Measurements from ENCODE around the gene CS. TPM values are rescaled to one million over a fixed set of nuclear protein-coding genes. Genes with fewer than 3 reads are reported as not detected.

Gene CS
- 62.9 and 99.7 TPM in 2 replicates for total RNA-seq

DNA sequence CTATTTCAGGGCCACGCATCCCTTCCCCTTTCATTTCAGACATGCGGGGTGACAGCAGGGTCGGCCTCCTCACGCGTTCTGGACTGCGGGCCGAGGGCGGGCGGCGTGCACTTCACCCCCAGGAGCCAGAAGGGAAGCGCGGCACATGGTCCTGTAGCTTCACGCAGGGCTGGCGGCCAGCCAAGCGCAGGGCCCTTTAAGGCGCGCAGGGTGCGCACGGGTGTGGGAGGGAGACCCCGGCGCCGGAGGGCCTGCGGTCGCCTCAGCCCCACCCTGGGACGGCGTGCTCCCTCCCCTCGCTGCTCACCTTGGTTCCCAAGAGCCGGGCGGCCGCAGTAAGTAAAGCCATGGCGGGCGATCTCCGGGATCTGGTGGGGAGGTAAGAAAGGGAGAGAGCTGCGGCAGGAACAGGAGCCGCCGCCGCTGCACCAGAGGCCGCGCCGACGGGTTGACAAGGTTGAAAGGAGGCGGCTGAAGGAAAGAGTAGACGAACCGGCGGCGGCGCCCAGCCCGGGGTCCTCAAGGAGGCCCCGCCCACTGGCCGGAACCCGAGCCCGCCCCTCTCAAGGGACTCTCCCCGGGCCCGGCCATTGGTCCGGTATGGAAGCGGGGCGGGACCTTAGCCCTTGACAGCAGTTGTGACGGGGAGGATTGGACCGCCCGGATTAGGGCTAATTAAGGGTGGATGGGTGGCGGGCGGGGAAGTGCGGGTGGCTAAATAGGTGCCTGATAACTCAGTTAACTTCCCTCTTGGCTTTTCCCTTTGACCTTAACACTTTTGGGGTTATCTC lies at the start of gene CS:
Gene CS (minus strand): TSS at position 478 of the 791 bp plus-strand sequence. CDS start 129 bp downstream, at position 349.

DNA sequence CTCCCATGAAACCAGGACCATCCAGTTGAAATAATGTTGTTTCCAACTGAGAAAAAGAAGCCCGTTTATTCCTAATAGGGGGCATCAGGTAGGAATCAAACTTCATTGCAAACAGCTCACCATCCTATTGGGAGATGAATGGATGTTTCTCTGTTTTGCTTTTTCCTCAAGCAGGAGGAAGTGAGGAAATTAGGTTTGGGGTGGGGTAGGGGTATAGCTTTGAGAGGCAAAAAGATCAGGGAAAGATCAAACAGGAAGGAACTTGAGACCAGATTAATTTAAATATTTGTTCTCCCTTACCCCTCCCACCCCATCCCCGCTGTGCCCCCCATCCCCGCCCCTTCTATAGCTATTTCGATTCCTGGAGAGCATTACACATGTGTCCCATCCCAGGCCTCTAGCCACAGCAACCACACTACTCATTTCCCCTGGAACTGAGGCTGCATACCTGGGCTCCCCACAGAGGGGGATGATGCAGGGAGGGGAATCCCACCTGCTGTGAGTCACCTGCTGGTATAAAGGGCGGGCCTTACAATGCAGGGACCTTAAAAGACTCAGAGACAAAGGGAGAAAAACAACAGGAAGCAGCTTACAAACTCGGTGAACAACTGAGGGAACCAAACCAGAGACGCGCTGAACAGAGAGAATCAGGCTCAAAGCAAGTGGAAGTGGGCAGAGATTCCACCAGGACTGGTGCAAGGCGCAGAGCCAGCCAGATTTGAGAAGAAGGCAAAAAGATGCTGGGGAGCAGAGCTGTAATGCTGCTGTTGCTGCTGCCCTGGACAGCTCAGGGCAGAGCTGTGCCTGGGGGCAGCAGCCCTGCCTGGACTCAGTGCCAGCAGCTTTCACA lies 38.4 kb upstream of the CS start, which contains the start of gene IL23A:
Gene IL23A (plus strand): TSS at position 577 of the 850 bp plus-strand sequence. CDS start 161 bp downstream, at position 738.

DNA sequence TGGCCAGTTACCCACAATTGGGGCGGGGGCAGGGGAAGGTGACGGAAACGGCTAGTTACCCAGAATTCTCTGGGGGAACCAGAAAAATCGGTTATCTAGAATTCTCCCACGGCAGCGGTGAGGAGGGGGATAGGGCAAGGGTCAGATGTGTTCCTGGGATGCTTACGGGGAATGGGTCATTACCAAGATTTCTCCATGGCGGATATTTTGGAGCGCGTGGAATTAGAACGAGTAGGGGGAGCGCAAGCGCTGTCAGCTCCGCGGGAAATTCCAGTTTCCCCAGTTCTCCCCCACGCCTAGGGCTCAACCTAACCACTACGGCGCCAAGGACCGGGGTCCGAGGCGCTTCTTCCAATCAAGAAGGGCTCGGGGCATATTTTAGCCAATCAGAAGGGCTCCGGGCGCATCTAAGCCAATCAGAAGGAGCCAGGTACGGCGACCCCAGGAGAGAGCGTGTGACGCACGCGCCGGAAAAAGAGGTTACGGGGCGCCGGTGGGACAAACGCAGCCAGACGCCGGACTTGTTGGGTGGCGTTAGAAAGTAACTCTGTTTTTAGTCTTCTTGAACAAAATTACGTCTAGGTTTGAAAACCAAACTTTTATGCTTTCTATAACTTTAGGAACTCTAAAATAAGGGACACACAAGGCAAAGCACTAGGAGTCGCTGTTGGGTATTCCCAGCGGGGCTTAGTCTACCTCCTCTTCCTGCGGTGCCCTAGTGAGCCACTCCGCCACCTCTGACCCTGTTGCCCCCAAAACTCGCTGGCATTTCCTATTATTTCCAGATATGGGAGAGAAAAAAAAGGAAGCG lies 33.8 kb upstream of the CS start, which contains the start of gene PAN2:
Gene PAN2 (minus strand): TSS at position 322 of the 811 bp plus-strand sequence. CDS start 906 bp downstream, outside the sequence.

DNA sequence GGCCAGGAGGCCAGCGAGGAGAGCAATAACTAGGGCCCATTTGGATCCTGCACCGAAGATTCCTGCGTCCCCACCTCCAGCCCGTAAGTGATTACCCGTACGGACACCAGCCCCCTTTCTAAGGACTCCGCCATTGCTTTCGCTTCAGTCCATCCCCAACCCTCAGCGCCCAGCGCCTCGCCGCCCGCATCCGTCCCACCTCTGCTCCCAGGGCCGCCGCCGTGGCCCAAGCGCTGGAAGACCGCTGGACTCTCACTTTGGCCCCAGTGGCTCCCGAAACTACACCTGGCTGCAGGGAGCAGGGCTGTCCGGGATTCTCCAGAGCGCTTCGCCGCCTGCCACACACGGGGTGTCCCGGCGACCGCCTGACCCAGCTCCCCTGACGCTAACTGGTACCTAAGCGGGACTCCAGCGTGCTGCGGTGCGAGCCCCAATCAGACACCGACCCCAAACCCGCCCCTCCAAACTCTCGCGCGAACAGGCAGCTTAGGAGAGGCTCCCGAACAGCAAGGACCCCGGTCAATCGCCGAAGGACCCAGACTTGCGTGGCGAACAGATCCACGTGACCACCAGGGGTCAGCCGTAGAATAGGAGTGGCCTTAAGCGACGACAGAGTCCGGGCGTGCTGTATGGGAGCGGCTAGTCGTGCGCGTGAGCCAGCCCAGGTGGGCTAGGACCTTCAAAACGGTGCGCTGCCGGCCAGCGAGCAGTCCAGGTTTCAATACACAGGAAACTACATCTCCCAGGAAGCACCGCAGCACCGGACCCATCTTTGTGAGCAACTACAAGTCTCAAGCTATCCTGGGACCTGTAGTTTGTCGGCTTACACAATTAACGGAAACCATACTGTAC lies 15.7 kb upstream of the CS start, which contains the start of gene CNPY2:
Gene CNPY2 (minus strand): TSS at position 367 of the 852 bp plus-strand sequence. CDS start 771 bp downstream, outside the sequence.

DNA sequence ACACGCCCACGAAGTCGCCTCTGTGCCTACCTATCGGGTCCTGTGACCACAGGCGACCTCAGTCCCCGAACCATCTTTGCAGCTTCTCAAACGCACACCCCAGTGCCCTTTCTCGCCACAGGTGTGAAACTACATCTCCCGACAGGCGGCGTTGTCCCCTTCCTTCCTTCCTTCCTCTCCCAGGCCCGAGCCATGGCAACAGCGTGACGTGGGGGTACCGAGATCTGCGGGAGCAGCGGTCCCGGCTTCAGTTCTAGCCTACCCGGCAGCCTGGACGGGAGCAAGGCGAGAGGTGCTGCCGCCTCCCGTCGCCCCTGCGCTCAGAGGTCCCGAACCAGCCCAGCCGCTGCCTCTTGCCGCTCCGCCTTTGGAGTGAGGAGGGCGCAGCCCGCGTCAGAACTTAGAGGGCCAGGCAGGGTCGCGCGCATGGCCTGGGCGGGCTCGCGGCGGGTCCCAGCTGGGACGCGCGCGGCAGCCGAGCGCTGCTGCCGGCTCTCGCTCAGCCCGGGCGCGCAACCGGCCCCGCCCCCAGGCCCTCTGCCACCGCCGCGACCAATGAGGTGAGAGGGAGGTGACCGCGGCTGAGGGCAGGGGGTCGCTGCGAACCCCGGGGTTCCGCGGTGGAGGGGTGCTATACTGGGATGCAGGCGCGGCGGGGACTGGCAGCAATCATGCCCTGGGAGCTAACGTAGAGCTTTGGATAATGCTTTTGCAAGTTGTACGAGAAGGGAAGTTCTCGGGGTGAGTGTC lies 33.3 kb downstream of the CS start, which contains the start of gene COQ10A:
Gene COQ10A (plus strand): TSS at position 250 of the 750 bp plus-strand sequence. CDS start 177 bp downstream, at position 427.

DNA sequence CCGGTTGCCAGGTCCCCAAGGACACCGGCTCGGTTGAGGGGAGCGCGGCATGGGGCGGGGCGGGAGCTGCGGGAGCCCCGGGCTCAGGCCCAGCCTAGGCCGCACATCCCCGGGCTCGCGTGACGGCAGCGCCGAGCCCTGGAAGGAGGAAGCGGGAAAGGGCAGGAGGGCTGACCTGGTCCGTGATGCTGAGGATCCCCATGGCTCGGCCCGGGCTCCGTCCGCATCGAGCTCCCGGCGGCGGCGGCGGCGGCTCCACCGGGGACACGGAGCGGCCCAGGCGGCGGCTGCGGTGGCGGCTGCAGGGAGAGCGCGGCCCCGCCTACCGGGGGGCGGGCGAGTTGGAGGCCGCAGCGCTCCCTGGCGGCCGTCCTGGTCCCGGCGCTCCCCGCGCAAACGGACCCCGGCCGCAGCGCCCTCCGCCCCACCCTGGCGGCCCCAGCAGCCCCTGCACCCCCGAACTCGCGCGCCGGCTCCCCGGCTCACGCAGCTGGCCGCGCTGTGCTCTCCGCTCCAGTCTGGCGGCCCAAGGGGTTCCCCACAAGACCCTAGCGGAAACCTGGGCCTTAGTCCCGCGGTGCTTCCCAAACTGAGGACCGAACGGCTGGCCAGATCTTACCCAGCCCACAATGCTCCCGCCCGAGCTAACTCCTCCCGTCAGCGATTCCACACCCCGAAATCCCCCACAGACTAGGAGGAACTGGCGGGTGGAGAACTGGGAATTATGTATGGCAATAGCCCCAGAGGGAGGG lies 41.9 kb downstream of the CS start, which contains the start of gene ANKRD52:
Gene ANKRD52 (minus strand): TSS at position 317 of the 752 bp plus-strand sequence. CDS start 115 bp downstream, at position 202.

DNA sequence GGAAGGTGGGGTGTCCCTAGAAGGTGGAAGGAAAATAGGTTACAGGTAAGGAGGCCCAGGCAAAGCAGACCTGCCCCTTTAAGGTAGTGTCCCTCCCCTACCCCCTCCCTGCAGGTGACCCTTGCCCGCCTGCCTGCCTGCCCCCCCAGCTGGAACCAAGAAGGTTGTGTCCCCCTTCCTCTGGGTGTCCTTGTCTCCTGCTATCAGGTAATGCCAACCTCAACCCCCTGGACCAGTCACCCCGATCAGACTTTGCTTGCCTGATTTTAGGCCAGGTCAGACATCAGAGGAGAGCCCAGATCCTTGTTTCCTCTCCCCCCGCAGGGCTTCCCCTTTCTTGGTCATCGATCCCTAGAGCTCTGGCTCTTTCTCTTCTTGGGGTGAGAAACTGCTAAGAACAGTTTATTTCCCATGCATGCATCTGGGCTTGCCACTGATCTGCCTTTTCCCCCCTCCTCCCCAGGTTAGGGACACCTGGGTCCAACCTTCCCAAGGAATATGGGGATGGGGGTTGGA lies 70.2 kb downstream of the CS start, which contains the start of gene SLC39A5:
Gene SLC39A5 (plus strand): TSS at position 136 of the 516 bp plus-strand sequence. CDS start 1,224 bp downstream, outside the sequence.

DNA sequence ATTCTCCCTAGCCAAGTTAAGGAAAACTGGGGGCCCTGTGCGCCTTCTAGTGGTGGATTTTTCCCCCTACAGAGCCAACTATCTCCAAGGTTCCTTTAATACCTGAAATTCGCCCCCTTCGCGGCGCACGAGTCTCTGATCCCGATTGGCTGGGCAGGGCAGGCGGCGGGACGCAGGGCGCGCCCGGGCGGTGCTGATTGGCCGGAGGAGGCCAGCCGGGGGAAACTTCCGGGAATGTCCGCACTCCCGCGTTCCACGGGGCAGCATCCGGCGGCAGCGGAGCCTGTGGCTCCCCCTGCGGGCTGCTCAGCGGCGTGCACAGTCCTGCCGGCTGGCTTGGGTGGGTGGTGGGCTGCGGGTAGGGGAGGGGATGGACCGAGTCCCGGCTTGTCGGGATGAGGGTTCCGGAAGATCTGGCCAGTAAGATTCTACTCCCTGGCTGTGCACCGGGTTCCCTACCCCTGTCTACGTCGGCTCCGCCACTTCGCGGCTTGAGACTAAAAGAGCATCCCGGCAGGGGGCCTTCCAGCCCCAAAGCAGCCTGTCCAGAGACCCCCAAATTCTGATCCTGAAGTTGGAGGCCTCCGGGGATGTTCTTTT lies 75.9 kb downstream of the CS start, which contains the start of gene NABP2:
Gene NABP2 (plus strand): TSS at position 241 of the 600 bp plus-strand sequence. CDS start 515 bp downstream, outside the sequence.

DNA sequence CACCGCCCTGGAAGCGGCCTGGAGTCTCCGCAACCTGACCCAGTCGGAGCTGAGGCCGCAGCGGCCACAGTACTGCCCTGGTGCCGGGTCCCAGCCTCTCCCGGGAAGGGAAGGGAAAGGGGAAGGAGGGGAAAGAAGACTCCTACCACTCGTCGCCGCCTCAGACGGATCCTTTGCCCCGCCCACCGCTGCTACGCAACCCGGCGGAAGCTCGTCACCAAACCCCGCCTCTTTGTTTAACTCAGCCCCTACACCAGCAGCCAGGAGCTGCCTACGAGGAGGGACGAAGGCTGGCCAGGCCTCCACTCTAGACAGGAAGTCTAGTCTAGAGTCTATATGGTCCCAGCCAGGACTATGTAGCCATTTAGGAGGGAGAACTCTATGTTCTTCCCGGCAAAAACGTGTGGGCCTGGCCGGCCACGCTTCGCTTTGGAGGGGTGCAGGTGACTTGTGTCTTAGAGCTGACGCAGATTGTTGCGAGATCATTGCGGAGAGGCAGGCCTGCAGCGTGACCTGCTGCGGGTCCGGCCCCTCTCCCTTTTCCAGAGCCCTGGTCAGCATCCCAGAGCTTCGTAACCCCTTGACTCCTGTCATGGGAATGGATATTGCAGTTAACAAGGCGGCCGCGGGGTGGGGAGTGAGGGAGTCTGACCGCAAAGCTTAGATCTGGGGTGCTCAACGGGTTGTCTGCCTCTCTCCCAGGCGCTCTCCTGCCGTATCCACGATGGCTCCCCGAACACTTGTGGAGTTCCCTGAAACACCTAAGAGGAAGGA lies 78.2 kb downstream of the CS start, which contains the start of gene RNF41:
Gene RNF41 (minus strand): TSS at position 166 of the 774 bp plus-strand sequence. CDS start 7,875 bp downstream, outside the sequence.

Other genes with a start within 250 kb of the CS start
- 0.38 and 0.56 TPM in 2 replicates for gene ERBB3, start 220.2 kb downstream of the CS start, total RNA-seq
- gene PA2G4, start 195.8 kb downstream of the CS start, total RNA-seq = 84.0 and 204 TPM in 2 replicates
- 2,066 and 2,753 TPM in 2 replicates for gene RPL41, start 183.7 kb downstream of the CS start, total RNA-seq
- gene ZC3H10, start 182.1 kb downstream of the CS start, total RNA-seq = 4.0 and 5.6 TPM in 2 replicates
- 303 and 307 TPM in 2 replicates for gene ESYT1, start 172.1 kb downstream of the CS start, total RNA-seq
- 35.7 and 60.0 TPM in 2 replicates for gene MYL6B, start 147.7 kb downstream of the CS start, total RNA-seq
- gene MYL6, start 142.0 kb downstream of the CS start, total RNA-seq = 1,570 and 2,884 TPM in 2 replicates
- 33.0 and 36.0 TPM in 2 replicates for gene SMARCC2, start 110.8 kb downstream of the CS start, total RNA-seq
- gene RNF41, start 78.4 kb downstream of the CS start, total RNA-seq = 99.3 and 165 TPM in 2 replicates
- gene NABP2, start 76.0 kb downstream of the CS start, total RNA-seq = 20.9 and 28.8 TPM in 2 replicates
- 0.85 TPM in 1 of 2 replicates, not detected in the other for gene SLC39A5, start 70.3 kb downstream of the CS start, total RNA-seq
- 14.7 and 18.0 TPM in 2 replicates for gene ANKRD52, start 41.9 kb downstream of the CS start, total RNA-seq
- 3.3 and 5.9 TPM in 2 replicates for gene COQ10A, start 33.4 kb downstream of the CS start, total RNA-seq
- gene CNPY2, start 15.7 kb upstream of the CS start, total RNA-seq = 93.0 and 106 TPM in 2 replicates
- 10.0 and 27.3 TPM in 2 replicates for gene PAN2, start 33.7 kb upstream of the CS start, total RNA-seq
- gene IL23A, start 38.6 kb upstream of the CS start, total RNA-seq = 0.28 and 0.38 TPM in 2 replicates
- gene STAT2, start 59.8 kb upstream of the CS start, total RNA-seq = 105 and 295 TPM in 2 replicates
- gene APOF, start 62.5 kb upstream of the CS start, total RNA-seq = not detected in 2 replicates
- 4.5 and 33.4 TPM in 2 replicates for gene TIMELESS, start 149.1 kb upstream of the CS start, total RNA-seq
- gene MIP, start 154.3 kb upstream of the CS start, total RNA-seq = 0.19 TPM in 1 of 2 replicates, not detected in the other
- gene SPRYD4, start 168.2 kb upstream of the CS start, total RNA-seq = 1.1 and 1.5 TPM in 2 replicates
- gene GLS2, start 187.8 kb upstream of the CS start, total RNA-seq = under 0.01 TPM in 1 of 2 replicates, not detected in the other
- gene RBMS2, start 221.5 kb upstream of the CS start, total RNA-seq = 12.3 and 13.0 TPM in 2 replicates

Data from regular cardiac myocyte (primary cell).